HUES48 (cell line): ENCODE data around the gene ZNF530.

ENCODE experiments used
- H3K27ac ChIP-seq: one replicate; pipeline ENCODE4 v1.7.0; 2013; ENCODE audit warnings: low read depth, low read length, inconsistent platforms
- H3K27me3 ChIP-seq: 2 replicates; pipeline ENCODE4 v1.6.1; 2013; ENCODE audit warnings: mild to moderate bottlenecking, low read length; ENCODE audit not compliant: control insufficient read depth, insufficient read depth
- H3K36me3 ChIP-seq: 2 replicates; pipeline ENCODE4 v1.6.1; 2013; ENCODE audit warnings: low read length; ENCODE audit not compliant: control insufficient read depth, insufficient read depth
- H3K4me1 ChIP-seq: 2 replicates; pipeline ENCODE4 v1.6.1; 2013; ENCODE audit warnings: mild to moderate bottlenecking, low read length; ENCODE audit not compliant: control insufficient read depth, insufficient read depth
- H3K4me3 ChIP-seq: 2 replicates; pipeline ENCODE4 v1.5.1; 2013; ENCODE audit warnings: mild to moderate bottlenecking, low read depth, low read length
- H3K9ac ChIP-seq: 2 replicates; pipeline ENCODE4 v1.6.1; 2013; ENCODE audit warnings: mild to moderate bottlenecking, low read depth, low read length, moderate library complexity
- H3K9me3 ChIP-seq: 2 replicates; pipeline ENCODE4 v1.6.1; 2013; ENCODE audit warnings: low read length; ENCODE audit not compliant: control insufficient read depth, insufficient read depth

ZNF530 gene

GRCh38 chr19:57599761-57600383, at the start of gene ZNF530:
ZNF530 (plus strand) TSS chr19:57599885; CDS start chr19:57604346, 4,461 bp downstream.
- no peaks in the 10 kb centered on the region for H3K9me3 ChIP-seq
- no peaks in the 10 kb centered on the region for H3K27me3 ChIP-seq
- no peak within 1 kb of the TSS for H3K27ac ChIP-seq
- peak within 1 kb of the TSS; percentile 44; the same call in 1 of the 2 replicates for H3K9ac ChIP-seq
- peaks cover 9% of the 10 kb centered on the region; the same call in 1 of the 2 replicates for H3K4me1 ChIP-seq
- H3K36me3 ChIP-seq, result peaks cover 7% of the 10 kb centered on the region; the same call in 1 of the 2 replicates
- H3K4me3 ChIP-seq, result peak within 1 kb of the TSS; percentile 98

DNA sequence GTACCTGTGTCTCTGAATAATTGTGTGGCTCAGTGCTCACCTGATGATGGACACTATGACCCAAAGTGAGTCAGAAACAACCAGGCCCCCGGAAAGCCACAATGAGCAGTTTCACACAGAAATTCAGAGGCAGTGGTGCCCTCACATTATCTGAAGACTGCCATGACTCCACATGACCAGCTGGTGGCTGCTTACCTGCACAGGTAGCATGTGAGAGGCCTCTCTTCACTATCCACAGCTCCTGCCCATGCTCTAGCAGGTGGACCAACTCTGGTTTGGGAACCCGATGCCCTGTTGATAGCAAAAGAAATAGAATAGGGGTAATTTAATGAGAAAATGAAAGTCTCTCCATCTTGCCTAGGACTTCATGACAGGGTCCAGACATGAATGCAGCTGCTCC, 47.3 kb upstream of the ZNF530 start:
- Histone ChIP-seq H3K36me3 (peaks cover 87% of the 10 kb centered on the region), H3K4me3 (no peak overlapping the region), H3K27me3 (no peaks in the 10 kb centered on the region), H3K27ac (no peak overlapping the region), H3K9me3 (0 out of 2 replicates have a peak, but pooled peaks cover 7% of the 10 kb centered on the region), H3K9ac (no peak overlapping the region), H3K4me1 (no peaks in the 10 kb centered on the region)

DNA sequence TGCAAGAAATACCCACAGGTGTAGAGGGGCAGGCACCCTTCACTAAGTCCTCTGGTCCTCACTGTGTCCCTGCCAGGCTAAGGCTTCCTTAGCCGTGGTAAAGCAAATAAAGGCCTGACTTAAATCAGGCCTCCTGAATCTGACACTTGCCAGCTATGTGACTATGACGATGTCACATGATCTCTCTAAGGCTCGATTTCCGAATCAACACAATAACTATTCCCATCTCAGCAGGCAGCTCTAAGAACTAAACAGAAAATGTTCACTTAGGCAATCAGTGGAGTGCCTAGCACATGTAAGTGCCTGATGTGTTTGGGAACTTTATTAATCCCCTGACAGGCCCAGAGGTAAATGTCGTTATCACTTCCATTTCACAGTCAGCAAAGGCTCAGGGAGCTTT, 42.0 kb upstream of the ZNF530 start:
- Histone ChIP-seq H3K4me1 (peaks cover 5% of the 10 kb centered on the region), H3K36me3 (peaks cover 37% of the 10 kb centered on the region), H3K9ac (no peak overlapping the region), H3K9me3 (peaks cover 15% of the 10 kb centered on the region), H3K27ac (no peak overlapping the region), H3K4me3 (no peak overlapping the region), H3K27me3 (no peaks in the 10 kb centered on the region)

DNA sequence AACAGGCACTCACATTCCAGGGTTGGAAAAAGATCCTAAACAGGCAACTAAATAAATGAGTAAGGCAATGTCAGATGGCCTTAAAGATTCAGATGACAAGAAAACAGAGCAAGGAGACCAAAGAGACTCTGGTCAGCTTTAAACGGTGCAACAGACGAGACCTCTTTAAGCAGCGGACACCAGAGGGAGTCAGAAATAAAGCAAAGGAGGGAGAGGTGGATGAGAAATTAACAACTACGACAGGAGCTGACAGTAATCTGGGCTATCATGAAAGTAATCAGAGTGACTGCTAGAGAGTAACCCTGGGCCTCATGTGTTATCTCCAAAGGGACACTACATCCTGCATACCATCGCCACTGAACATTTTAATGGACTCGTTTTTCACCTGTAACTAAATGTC, 41.2 kb upstream of the ZNF530 start:
- peak overlapping the region; percentile 98 for H3K4me3 ChIP-seq
- no peaks in the 10 kb centered on the region for H3K27me3 ChIP-seq
- H3K27ac ChIP-seq, result no peak overlapping the region
- peaks cover 28% of the 10 kb centered on the region for H3K36me3 ChIP-seq
- H3K9me3 ChIP-seq, result peaks cover 19% of the 10 kb centered on the region
- H3K4me1 ChIP-seq, result peaks cover 5% of the 10 kb centered on the region
- H3K9ac ChIP-seq, result peak overlapping the region; percentile 81; the same call in 1 of the 2 replicates

DNA sequence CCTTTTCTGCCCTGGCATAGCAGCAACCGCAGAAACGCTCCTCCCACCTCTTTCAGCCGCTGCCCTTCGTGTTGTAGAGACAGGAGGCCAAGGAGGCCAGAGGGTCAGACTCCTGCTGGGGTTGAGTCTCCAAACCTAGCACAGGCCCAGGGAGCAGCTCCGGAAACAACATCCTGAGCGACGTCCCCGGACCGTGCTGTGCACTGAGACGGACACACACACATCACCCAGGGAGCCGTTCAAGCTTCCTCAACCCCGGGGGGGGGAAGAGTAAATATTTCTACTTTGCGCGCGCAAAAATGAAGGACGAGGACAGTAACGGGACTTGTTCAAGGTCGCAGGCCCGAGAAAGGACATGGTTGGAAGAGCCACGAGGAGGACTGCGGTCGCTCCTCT, 40.7 kb upstream of the ZNF530 start:
- Histone ChIP-seq H3K9ac (peak overlapping the region; percentile 81), H3K4me3 (peak overlapping the region; percentile 98), H3K27ac (no peak overlapping the region), H3K36me3 (peaks cover 24% of the 10 kb centered on the region), H3K9me3 (peaks cover 23% of the 10 kb centered on the region), H3K4me1 (peaks cover 5% of the 10 kb centered on the region), H3K27me3 (no peaks in the 10 kb centered on the region)

- H3K27ac ChIP-seq, result peak within 1 kb of the TSS; percentile 17
- peaks cover 27% of the 10 kb centered on the region for H3K9me3 ChIP-seq
- peaks cover 5% of the 10 kb centered on the region for H3K4me1 ChIP-seq
- H3K27me3 ChIP-seq, result no peaks in the 10 kb centered on the region
- H3K36me3 ChIP-seq, result peaks cover 18% of the 10 kb centered on the region
- peak within 1 kb of the TSS; percentile 81 for H3K9ac ChIP-seq
- H3K4me3 ChIP-seq, result peak within 1 kb of the TSS; percentile 98
These were observed 40.2 kb upstream of the ZNF530 start, which contains the start of gene ZNF550 for GRCh38 chr19:57559404-57560025. ZNF550 (minus strand) TSS chr19:57559863; CDS start chr19:57559682, 181 bp downstream.

GRCh38 chr19:57560049-57560491, 39.6 kb upstream of the ZNF530 start:
- peaks cover 5% of the 10 kb centered on the region for H3K4me1 ChIP-seq
- H3K4me3 ChIP-seq, result peak overlapping the region; percentile 98
- H3K9ac ChIP-seq, result no peak overlapping the region
- no peaks in the 10 kb centered on the region for H3K27me3 ChIP-seq
- no peak overlapping the region for H3K27ac ChIP-seq
- H3K36me3 ChIP-seq, result peaks cover 13% of the 10 kb centered on the region
- H3K9me3 ChIP-seq, result peaks cover 32% of the 10 kb centered on the region

- peaks cover 4% of the 10 kb centered on the region for H3K4me1 ChIP-seq
- H3K4me3 ChIP-seq, result no peak overlapping the region
- H3K9me3 ChIP-seq, result peaks cover 60% of the 10 kb centered on the region
- no peak overlapping the region for H3K9ac ChIP-seq
- H3K27ac ChIP-seq, result no peak overlapping the region
- no peaks in the 10 kb centered on the region for H3K27me3 ChIP-seq
- H3K36me3 ChIP-seq, result no peaks in the 10 kb centered on the region
These were observed 36.1 kb upstream of the ZNF530 start for GRCh38 chr19:57563547-57563946.

- Histone ChIP-seq H3K36me3 (peaks cover 5% of the 10 kb centered on the region), H3K4me3 (no peak overlapping the region), H3K9me3 (peaks cover 73% of the 10 kb centered on the region), H3K4me1 (no peaks in the 10 kb centered on the region), H3K9ac (no peak overlapping the region), H3K27ac (no peak overlapping the region), H3K27me3 (no peaks in the 10 kb centered on the region)
These were observed 33.1 kb upstream of the ZNF530 start for GRCh38 chr19:57566396-57567265.

DNA sequence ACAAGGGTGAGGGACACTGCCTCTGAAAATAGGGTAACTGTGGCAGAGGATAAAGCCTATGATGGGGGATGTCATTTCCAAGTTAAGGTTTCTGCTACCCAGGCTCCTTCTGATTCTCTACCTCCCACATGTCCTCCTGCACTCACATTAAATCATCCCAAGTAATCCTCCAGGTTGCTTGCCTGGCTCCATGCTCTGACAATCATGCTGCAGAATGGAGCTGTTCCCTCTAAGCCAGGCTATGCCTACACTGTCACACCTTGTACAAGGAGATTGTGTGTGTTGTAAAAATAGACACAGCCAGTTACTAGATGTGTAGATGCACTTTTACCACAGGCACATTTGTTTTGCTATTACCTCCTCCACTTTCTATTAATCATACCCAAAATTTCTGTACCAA, 29.0 kb upstream of the ZNF530 start:
- H3K27ac ChIP-seq, result no peak overlapping the region
- no peak overlapping the region for H3K9ac ChIP-seq
- H3K4me1 ChIP-seq, result no peaks in the 10 kb centered on the region
- H3K4me3 ChIP-seq, result no peak overlapping the region
- H3K36me3 ChIP-seq, result peaks cover 46% of the 10 kb centered on the region
- no peaks in the 10 kb centered on the region for H3K27me3 ChIP-seq
- peaks cover 86% of the 10 kb centered on the region for H3K9me3 ChIP-seq
